Body of pancreas (tissue), 4 donors: Measurements from ENCODE around the gene PBX3.

Source experiments
- POLR2A ChIP-seq, 3 donors: fragments of 450-650 bp; IDR thresholded peaks; one replicate each; pipeline ENCODE4 v1.6.1; 2016; ENCODE audit warnings: antibody characterized with exemption in 3 of 3, mild to moderate bottlenecking in 2 of 3
- TF ChIP-seq, protein P1 (sequence below), 7 experiments: fragments of 450-650 bp in 4 of 7; fragments of 200-600 bp in 3 of 7; sonication (generic) in 3 of 7; IDR thresholded peaks; one replicate each; pipeline ENCODE4 v1.5.1; 2016 to 2019; ENCODE audit warnings: antibody characterized with exemption in 7 of 7

- TF ChIP-seq, protein P1, sequence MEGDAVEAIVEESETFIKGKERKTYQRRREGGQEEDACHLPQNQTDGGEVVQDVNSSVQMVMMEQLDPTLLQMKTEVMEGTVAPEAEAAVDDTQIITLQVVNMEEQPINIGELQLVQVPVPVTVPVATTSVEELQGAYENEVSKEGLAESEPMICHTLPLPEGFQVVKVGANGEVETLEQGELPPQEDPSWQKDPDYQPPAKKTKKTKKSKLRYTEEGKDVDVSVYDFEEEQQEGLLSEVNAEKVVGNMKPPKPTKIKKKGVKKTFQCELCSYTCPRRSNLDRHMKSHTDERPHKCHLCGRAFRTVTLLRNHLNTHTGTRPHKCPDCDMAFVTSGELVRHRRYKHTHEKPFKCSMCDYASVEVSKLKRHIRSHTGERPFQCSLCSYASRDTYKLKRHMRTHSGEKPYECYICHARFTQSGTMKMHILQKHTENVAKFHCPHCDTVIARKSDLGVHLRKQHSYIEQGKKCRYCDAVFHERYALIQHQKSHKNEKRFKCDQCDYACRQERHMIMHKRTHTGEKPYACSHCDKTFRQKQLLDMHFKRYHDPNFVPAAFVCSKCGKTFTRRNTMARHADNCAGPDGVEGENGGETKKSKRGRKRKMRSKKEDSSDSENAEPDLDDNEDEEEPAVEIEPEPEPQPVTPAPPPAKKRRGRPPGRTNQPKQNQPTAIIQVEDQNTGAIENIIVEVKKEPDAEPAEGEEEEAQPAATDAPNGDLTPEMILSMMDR (IDR thresholded peaks at IDR 0.05), result no peak
- TF ChIP-seq POLR2A (IDR thresholded peaks at IDR 0.05), result no peak
Measured at GRCh38 chr9:125748446-125749099, 1.4 kb downstream of the PBX3 start.
